Endothelial cell of umbilical vein (primary cell): Measurements from ENCODE around the gene FILIP1L. TPM values are rescaled to one million over a fixed set of nuclear protein-coding genes. Genes with fewer than 3 reads are reported as not detected.

ENCODE experiments used
- BruUV-seq: library from RNA; stranded (reverse); fragments of 400-500 nt; replicated peaks from 2 replicates; lab custom pipeline; 2021; lab: Mats Ljungman, UMichigan
- CTCF ChIA-PET: fragments of 300-600, 350-600 bp; sonication (Branson Sonifier 250); formaldehyde crosslinking; loops from one replicate; lab custom pipeline; 2021; ENCODE audit warnings: antibody characterized with exemption, inconsistent platforms; lab: Charles Lee
- POLR2A ChIA-PET: fragments of 300-600, 350-600 bp; sonication (Branson Sonifier 250); formaldehyde crosslinking; loops from one replicate; lab custom pipeline; 2021; ENCODE audit warnings: antibody characterized with exemption, inconsistent platforms; lab: Charles Lee
- DNase-seq: peaks from one replicate; pipeline ENCODE4 v3.0.0-alpha.2; 2011; ENCODE audit warnings: low read depth, low spot score
- FAIRE-seq: peaks from 2 replicates; lab custom pipeline; 2011; peaks lifted over from hg19 to GRCh38; lab: Jason Lieb, UNC
- H2AFZ ChIP-seq: 2 replicates; pipeline ENCODE4 v1.6.0; 2012; ENCODE audit warnings: low read depth, low read length, control low read depth, inconsistent platforms
- H3K27ac ChIP-seq: 2 replicates; pipeline ENCODE4 v1.5.1; 2011; ENCODE audit warnings: low read depth, mild to moderate bottlenecking, control low read depth, low read length, moderate library complexity; ENCODE audit not compliant: insufficient read depth
- H3K27me3 ChIP-seq, 2 experiments: 2 replicates each; pipeline versions ENCODE4 v1.6.0 to v1.6.1; 2011; ENCODE audit warnings: low read length in 2 of 2, mixed read lengths in 1 of 2; ENCODE audit not compliant: control insufficient read depth in 2 of 2, insufficient read depth in 2 of 2
- H3K36me3 ChIP-seq, 2 experiments: 2 replicates in 1 of 2; 3 replicates in 1 of 2; pipeline ENCODE4 v1.5.1; 2011; ENCODE audit warnings: low read length in 2 of 2, mild to moderate bottlenecking in 1 of 2, moderate library complexity in 1 of 2; ENCODE audit not compliant: control insufficient read depth in 2 of 2, insufficient read depth in 2 of 2; ENCODE audit errors: extremely low read depth in 1 of 2
- H3K4me1 ChIP-seq: 3 replicates; pipeline ENCODE4 v1.5.1; 2011; ENCODE audit warnings: mild to moderate bottlenecking, low read length; ENCODE audit not compliant: control insufficient read depth, insufficient read depth; ENCODE audit errors: extremely low read depth
- H3K4me2 ChIP-seq: 2 replicates; pipeline ENCODE4 v1.6.1; 2011; ENCODE audit warnings: low read length, control low read depth, mixed read lengths; ENCODE audit not compliant: insufficient read depth
- H3K4me3 ChIP-seq, 3 experiments: fragments of 200-600 bp in 1 of 3; sonication (generic), shearing (Covaris generic) in 1 of 3; replicated peaks in 1 of 3; 2 replicates each; pipeline ENCODE4 v1.5.1; 2011 to 2016; ENCODE audit warnings: control low read depth in 3 of 3, low read length in 3 of 3, mild to moderate bottlenecking in 2 of 3, inconsistent platforms in 1 of 3, low read depth in 1 of 3, moderate library complexity in 1 of 3; ENCODE audit not compliant: insufficient read depth in 1 of 3
- H3K79me2 ChIP-seq: 2 replicates; pipeline ENCODE4 v1.6.0; 2012; ENCODE audit warnings: low read length, inconsistent platforms; ENCODE audit not compliant: control insufficient read depth, insufficient read depth
- H3K9ac ChIP-seq: replicated peaks from 2 replicates; pipeline ENCODE3; 2011; ENCODE audit warnings: low read length, control low read depth; ENCODE audit not compliant: insufficient read depth; ENCODE audit errors: extremely low read depth
- H3K9me1 ChIP-seq: replicated peaks from 3 replicates; pipeline ENCODE4 v1.6.0; 2011; ENCODE audit warnings: mild to moderate bottlenecking, low read length; ENCODE audit not compliant: control insufficient read depth, insufficient read depth; ENCODE audit errors: extremely low read depth
- H3K9me3 ChIP-seq: replicated peaks from 2 replicates; pipeline ENCODE4 v1.5.1; 2012; ENCODE audit warnings: low read length, inconsistent platforms; ENCODE audit not compliant: control insufficient read depth, insufficient read depth
- H4K20me1 ChIP-seq: replicated peaks from 2 replicates; pipeline ENCODE3; 2011; ENCODE audit warnings: mild to moderate bottlenecking, low read length; ENCODE audit not compliant: control insufficient read depth, insufficient read depth; ENCODE audit errors: extremely low read depth
- EZH2 ChIP-seq: IDR thresholded peaks from 2 replicates; pipeline ENCODE4 v1.6.1; 2012; ENCODE audit warnings: borderline replicate concordance, low read depth, mild to moderate bottlenecking, moderate library complexity, low read length, inconsistent platforms; ENCODE audit not compliant: severe bottlenecking
- FOS ChIP-seq: IDR thresholded peaks from 2 replicates; pipeline ENCODE4 v1.6.1; 2011; ENCODE audit warnings: mild to moderate bottlenecking, low read length, moderate library complexity, borderline replicate concordance; ENCODE audit not compliant: insufficient read depth
- GATA2 ChIP-seq: IDR thresholded peaks from 2 replicates; pipeline ENCODE4 v1.7.0; 2011; ENCODE audit warnings: low read depth, mild to moderate bottlenecking, moderate library complexity, mixed read lengths, low read length; ENCODE audit not compliant: insufficient read length, insufficient read depth
- JUN ChIP-seq: IDR thresholded peaks from 2 replicates; pipeline ENCODE4 v1.6.1; 2011; ENCODE audit warnings: borderline replicate concordance, low read depth; ENCODE audit not compliant: insufficient read length, insufficient read depth
- MYC ChIP-seq: IDR thresholded peaks from one replicate; pipeline ENCODE4 v1.6.1; 2011; ENCODE audit warnings: mild to moderate bottlenecking, low read depth, low read length
- POLR2A ChIP-seq: IDR thresholded peaks from 2 replicates; pipeline ENCODE4 v1.6.1; 2012; ENCODE audit warnings: low read depth, mild to moderate bottlenecking, control low read depth, low read length
- POLR2AphosphoS5 ChIP-seq: IDR thresholded peaks from 2 replicates; pipeline ENCODE4 v1.6.1; 2012; ENCODE audit warnings: low read depth, mild to moderate bottlenecking, control low read depth, low read length, moderate library complexity; ENCODE audit not compliant: insufficient read depth
- dilution Hi-C: fragments of 300-500 bp; cut with MboI; formaldehyde crosslinking; loops from one replicate; pipeline ENCODE4 v1.15.0; 2019; ENCODE audit warnings: low sequenced_read_pairs; ENCODE audit not compliant: extremely low pct_ligation_motif_present
- intact Hi-C: fragments of 100-400 bp; cut with micrococcal nuclease; formaldehyde crosslinking; loops from one replicate; pipeline ENCODE4 v1.10.0; 2022
- polyA plus RNA-seq, 4 experiments: library from polyadenylated mRNA; depleted of rRNA in 3 of 4; stranded (reverse) in 3 of 4; unstranded in 1 of 4; fragments of >200 nt; gene quantifications; 2 replicates each; pipeline versions ENCODE4 v1.2.1 to v1.2.3, GENCODE V29; 2011 to 2012; ENCODE audit warnings: missing spikeins in 1 of 4
- total RNA-seq: library from RNA; stranded (reverse); gene quantifications from 2 replicates; pipeline ENCODE4 v1.2.3, GENCODE V29; 2021
- TF ChIP-seq, protein P1 (sequence below), 2 donors: IDR thresholded peaks; 1 replicate in 1 of 2; 2 replicates in 1 of 2; pipeline ENCODE4 v1.5.1; 2011; ENCODE audit warnings: low read length in 2 of 2, mild to moderate bottlenecking in 2 of 2, moderate library complexity in 2 of 2, control low read depth in 1 of 2, inconsistent platforms in 1 of 2, low read depth in 1 of 2; ENCODE audit not compliant: insufficient read depth in 1 of 2; ENCODE audit errors: extremely low read depth in 1 of 2
- TF ChIP-seq, protein P2 (sequence below): IDR thresholded peaks from 2 replicates; pipeline ENCODE4 v1.6.1; 2011; ENCODE audit not compliant: insufficient read depth, insufficient read length

FILIP1L gene
- total and polyA plus RNA-seq, 2 donors (not counting 3 experiments of a cell fraction or from before 2014, with no cell fraction given): 26.0 to 29.9 TPM

DNA sequence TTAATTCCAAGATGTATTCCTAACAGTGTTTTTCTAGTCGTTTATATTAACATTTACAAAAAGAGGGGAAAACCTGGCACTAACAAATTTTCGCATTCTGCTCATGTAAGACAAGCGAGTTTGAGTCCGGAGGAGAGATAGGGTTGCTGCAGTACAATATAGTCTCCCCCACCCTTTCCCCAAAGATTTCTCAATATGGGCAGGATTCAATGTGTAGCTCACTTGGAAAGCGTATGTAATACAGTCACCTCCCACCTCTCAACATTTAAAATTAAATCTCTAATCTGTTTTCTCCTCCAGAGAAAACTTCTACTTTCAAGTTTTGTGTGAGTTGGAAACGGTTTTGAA, 238.7 kb downstream of the FILIP1L start:
- no peaks in the 10 kb centered on the region for H3K27me3 ChIP-seq
- H4K20me1 ChIP-seq: peaks cover 6% of the 10 kb centered on the region
- peak overlapping the region; percentile 99 for H3K27ac ChIP-seq
- no peak overlapping the region for H2AFZ ChIP-seq
- peaks cover 52% of the 10 kb centered on the region for H3K79me2 ChIP-seq
- dilution Hi-C loops (no loop called here), intact Hi-C loops (no loop called here)
- BruUV-seq: TSS peak; percentile 50
- ChIA-PET POLR2A (interaction anchor here (0.7 to 2.4 kb wide), 6 partner anchors 23 to 167 kb away, joined by 3 to 19 read pairs (median 4); no protein-coding TSS in a partner anchor), CTCF (interaction anchor here (0.8 to 1.5 kb wide), 13 partner anchors 13 to 378 kb away, joined by 3 to 7 read pairs (median 3); no protein-coding TSS in a partner anchor)
- peaks cover 0 to 4% of the 10 kb centered on the region in 2 experiments for H3K36me3 ChIP-seq
- H3K9me1 ChIP-seq: no peaks in the 10 kb centered on the region
- peak overlapping the region; percentile 97 for H3K9ac ChIP-seq
- TF ChIP-seq POLR2AphosphoS5: no peak
- no peaks in the 10 kb centered on the region for H3K9me3 ChIP-seq
- peaks cover 47% of the 10 kb centered on the region for H3K4me1 ChIP-seq
- peak overlapping the region; percentile 60 to 96 (median 91) for H3K4me3 ChIP-seq
- DNase-seq (peak; percentile 72), FAIRE-seq (no peak)
- H3K4me2 ChIP-seq: peak overlapping the region; percentile 99

DNA sequence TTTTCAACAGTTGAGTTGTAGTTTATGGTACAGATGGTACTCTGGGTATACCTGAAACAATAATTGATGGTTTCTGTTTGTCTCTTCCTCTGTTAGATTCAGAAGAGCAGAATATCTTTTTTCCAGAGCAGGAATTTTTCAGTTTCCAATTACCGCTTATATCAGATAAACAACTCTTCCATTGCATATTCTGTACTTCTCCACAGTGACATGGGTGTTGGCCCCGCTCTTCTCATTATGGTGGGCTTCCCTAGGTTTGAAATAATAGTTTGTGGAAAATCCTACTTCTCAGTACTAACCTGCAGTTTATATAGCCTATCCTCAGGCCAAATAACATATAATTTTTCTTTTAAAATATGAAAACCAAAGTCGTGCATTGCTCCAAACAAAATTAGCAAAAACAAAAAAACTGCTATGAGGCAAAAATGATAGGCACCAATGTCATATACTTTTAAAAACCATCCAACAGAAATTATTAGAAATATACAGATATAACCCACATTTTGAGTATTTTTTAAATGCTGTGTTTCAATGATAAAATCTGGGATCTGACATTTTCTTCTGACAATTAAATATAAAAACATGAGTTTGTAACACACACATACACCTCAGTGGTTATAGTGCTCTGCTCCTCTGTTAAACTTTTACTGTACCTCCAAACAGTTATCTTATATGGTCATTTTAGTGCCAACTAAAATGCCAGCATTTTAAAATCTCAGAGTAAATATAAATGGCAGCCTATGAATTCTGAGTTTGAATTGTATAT, 239.9 kb downstream of the FILIP1L start:
- ChIA-PET POLR2A (interaction anchor here (1.0 to 2.4 kb wide), 2 partner anchors 167 to 168 kb away, joined by 3 to 19 read pairs; no protein-coding TSS in a partner anchor), CTCF (interaction anchor here (0.9 to 1.0 kb wide), 2 partner anchors 24 to 41 kb away, joined by 3 read pairs; no protein-coding TSS in a partner anchor)
- no peaks in the 10 kb centered on the region for H3K9me3 ChIP-seq
- H4K20me1 ChIP-seq: peaks cover 6% of the 10 kb centered on the region
- dilution Hi-C loops (no loop called here), intact Hi-C loops (loop anchor here (1.0 to 5.0 kb wide), 3 partner anchors 8 to 283 kb away; no protein-coding TSS in a partner anchor)
- H3K79me2 ChIP-seq: peaks cover 59% of the 10 kb centered on the region
- H3K9ac ChIP-seq: peak overlapping the region; percentile 97
- H3K36me3 ChIP-seq: peaks cover 0 to 4% of the 10 kb centered on the region in 2 experiments
- H3K4me3 ChIP-seq: peak overlapping the region; percentile 60 to 96 (median 91)
- peaks cover 46% of the 10 kb centered on the region for H3K4me1 ChIP-seq
- DNase-seq (peak; percentile 23), FAIRE-seq (no peak)
- H3K27ac ChIP-seq: peak overlapping the region; percentile 99
- H3K4me2 ChIP-seq: peak overlapping the region; percentile 99
- BruUV-seq: no TSS peak
- no peak overlapping the region for H2AFZ ChIP-seq
- no peaks in the 10 kb centered on the region for H3K27me3 ChIP-seq
- TF ChIP-seq, protein P1, sequence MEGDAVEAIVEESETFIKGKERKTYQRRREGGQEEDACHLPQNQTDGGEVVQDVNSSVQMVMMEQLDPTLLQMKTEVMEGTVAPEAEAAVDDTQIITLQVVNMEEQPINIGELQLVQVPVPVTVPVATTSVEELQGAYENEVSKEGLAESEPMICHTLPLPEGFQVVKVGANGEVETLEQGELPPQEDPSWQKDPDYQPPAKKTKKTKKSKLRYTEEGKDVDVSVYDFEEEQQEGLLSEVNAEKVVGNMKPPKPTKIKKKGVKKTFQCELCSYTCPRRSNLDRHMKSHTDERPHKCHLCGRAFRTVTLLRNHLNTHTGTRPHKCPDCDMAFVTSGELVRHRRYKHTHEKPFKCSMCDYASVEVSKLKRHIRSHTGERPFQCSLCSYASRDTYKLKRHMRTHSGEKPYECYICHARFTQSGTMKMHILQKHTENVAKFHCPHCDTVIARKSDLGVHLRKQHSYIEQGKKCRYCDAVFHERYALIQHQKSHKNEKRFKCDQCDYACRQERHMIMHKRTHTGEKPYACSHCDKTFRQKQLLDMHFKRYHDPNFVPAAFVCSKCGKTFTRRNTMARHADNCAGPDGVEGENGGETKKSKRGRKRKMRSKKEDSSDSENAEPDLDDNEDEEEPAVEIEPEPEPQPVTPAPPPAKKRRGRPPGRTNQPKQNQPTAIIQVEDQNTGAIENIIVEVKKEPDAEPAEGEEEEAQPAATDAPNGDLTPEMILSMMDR (IDR thresholded peaks at IDR 0.05; ENCODE audit: extremely low read depth in 1 of 2, insufficient read depth in 1 of 2, low read depth in 1 of 2, low read length in 2 of 2): no peak
- TF ChIP-seq, protein P2, sequence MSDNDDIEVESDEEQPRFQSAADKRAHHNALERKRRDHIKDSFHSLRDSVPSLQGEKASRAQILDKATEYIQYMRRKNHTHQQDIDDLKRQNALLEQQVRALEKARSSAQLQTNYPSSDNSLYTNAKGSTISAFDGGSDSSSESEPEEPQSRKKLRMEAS: no peak
- TF ChIP-seq POLR2AphosphoS5: no peak
- no peak for TF ChIP-seq POLR2A
- TF ChIP-seq FOS: no peak
- TF ChIP-seq JUN: no peak
- TF ChIP-seq EZH2: no peak
- no peak for TF ChIP-seq MYC
- no peak for TF ChIP-seq GATA2
- H3K9me1 ChIP-seq: no peaks in the 10 kb centered on the region
